HCT116 (cell line): ENCODE measurements around the gene TFCP2. TPM values are rescaled to one million over a fixed set of nuclear protein-coding genes. Genes with fewer than 3 reads are reported as not detected.

Experiments used
- ATAC-seq: fragments of 200-7000 bp; cut with Tn5 transposase; 2 replicates; pipeline ENCODE4 v1.9.1; 2020; ENCODE audit warnings: mild to moderate bottlenecking, moderate library complexity
- BruUV-seq: library from RNA; stranded (reverse); fragments of 400-500 nt; replicated peaks from 2 replicates; lab custom pipeline; 2021; lab: Mats Ljungman, UMichigan
- CTCF ChIA-PET: fragments of 300-600 bp; sonication (Branson Sonifier 250); formaldehyde crosslinking; loops from one replicate; lab custom pipeline; 2021; ENCODE audit warnings: antibody characterized with exemption; lab: Charles Lee
- POLR2A ChIA-PET: fragments of 300-600, 350-600 bp; sonication (Branson Sonifier 250); formaldehyde crosslinking; loops from one replicate; lab custom pipeline; 2021; ENCODE audit warnings: antibody characterized with exemption; lab: Charles Lee
- RAD21 ChIA-PET, 2 experiments: fragments of 300-600 bp; sonication (Branson Sonifier 250); formaldehyde crosslinking; loops; one replicate each; lab custom pipeline; 2023; ENCODE audit warnings: low total read pairs in 2 of 2; ENCODE audit not compliant: uncharacterized antibody in 2 of 2, unreplicated experiment in 2 of 2, low non-redundant PET in 1 of 2; lab: Charles Lee
- DNase-seq: peaks from one replicate; pipeline ENCODE4 v3.0.0-alpha.2; 2010; ENCODE audit warnings: low read depth, low spot score
- H2AFZ ChIP-seq: fragments of 200-600 bp; shearing (Covaris generic), sonication (generic); 2 replicates; pipeline ENCODE4 v1.6.1; 2017; ENCODE audit warnings: low read depth, mixed run types, mixed read lengths, antibody characterized with exemption, low read length; ENCODE audit not compliant: poor library complexity, severe bottlenecking
- H3K27ac ChIP-seq: 2 replicates; pipeline ENCODE4 v1.5.1; 2012; ENCODE audit warnings: low read depth, low read length
- H3K27me3 ChIP-seq: fragments of 200-600 bp; sonication (generic); 2 replicates; pipeline ENCODE4 v1.6.1; 2016; ENCODE audit warnings: mixed run types, low read length, mixed read lengths; ENCODE audit not compliant: insufficient read depth
- H3K36me3 ChIP-seq, 2 experiments: fragments of 200-500 bp in 1 of 2; fragments of 200-600 bp in 1 of 2; sonication (Bioruptor generic) in 1 of 2; sonication (generic) in 1 of 2; 2 replicates each; pipeline versions ENCODE4 v1.5.1 to v1.6.1; 2014 to 2016; ENCODE audit warnings: low read length in 2 of 2, inconsistent platforms in 1 of 2, mixed read lengths in 1 of 2, mixed run types in 1 of 2; ENCODE audit not compliant: insufficient read depth in 2 of 2, control insufficient read depth in 1 of 2
- H3K4me1 ChIP-seq, 2 experiments: fragments of 200-600 bp in 1 of 2; sonication (generic) in 1 of 2; 2 replicates each; pipeline versions ENCODE4 v1.5.1 to v1.6.1; 2012 to 2017; ENCODE audit warnings: low read length in 2 of 2, inconsistent platforms in 1 of 2, mild to moderate bottlenecking in 1 of 2, mixed read lengths in 1 of 2, mixed run types in 1 of 2, moderate library complexity in 1 of 2; ENCODE audit not compliant: insufficient read depth in 2 of 2, control insufficient read depth in 1 of 2
- H3K4me2 ChIP-seq: fragments of 200-600 bp; sonication (generic); 2 replicates; pipeline ENCODE4 v1.6.1; 2017; ENCODE audit warnings: mixed run types, low read length, mixed read lengths
- H3K4me3 ChIP-seq, 2 experiments: fragments of 200-600 bp in 1 of 2; sonication (generic) in 1 of 2; replicated peaks in 1 of 2; 2 replicates each; pipeline ENCODE4 v1.5.1; 2011 to 2016; ENCODE audit warnings: low read length in 2 of 2, control low read depth in 1 of 2, low read depth in 1 of 2, mild to moderate bottlenecking in 1 of 2, mixed read lengths in 1 of 2, mixed run types in 1 of 2
- H3K79me2 ChIP-seq: fragments of 200-600 bp; sonication (generic); 2 replicates; pipeline ENCODE4 v1.6.1; 2017; ENCODE audit warnings: mild to moderate bottlenecking, mixed run types, low read length, moderate library complexity, mixed read lengths; ENCODE audit not compliant: insufficient read depth
- H3K9ac ChIP-seq: fragments of 200-600 bp; sonication (generic); 2 replicates; pipeline ENCODE4 v1.6.1; 2016; ENCODE audit warnings: low read length, mixed read lengths
- H3K9me2 ChIP-seq: fragments of 200-600 bp; sonication (generic), shearing (Covaris generic); 2 replicates; pipeline ENCODE4 v1.6.1; 2017; ENCODE audit warnings: mixed run types, mild to moderate bottlenecking, moderate library complexity; ENCODE audit not compliant: insufficient read depth
- H3K9me3 ChIP-seq, 2 experiments: fragments of 200-500 bp in 1 of 2; fragments of 200-600 bp in 1 of 2; sonication (Bioruptor generic) in 1 of 2; sonication (generic) in 1 of 2; 2 replicates each; pipeline ENCODE4 v1.6.1; 2014 to 2017; ENCODE audit warnings: low read length in 2 of 2, mixed read lengths in 2 of 2, inconsistent platforms in 1 of 2, low read depth in 1 of 2, mild to moderate bottlenecking in 1 of 2, mixed run types in 1 of 2, moderate library complexity in 1 of 2; ENCODE audit not compliant: control insufficient read depth in 1 of 2, insufficient read depth in 1 of 2
- H4K20me1 ChIP-seq: fragments of 200-600 bp; sonication (generic), shearing (Covaris generic); 2 replicates; pipeline ENCODE4 v1.6.1; 2017; ENCODE audit warnings: mixed run types, mild to moderate bottlenecking, moderate library complexity; ENCODE audit not compliant: insufficient read depth
- ATF3 ChIP-seq: IDR thresholded peaks from 2 replicates; pipeline ENCODE4 v1.6.1; 2012
- EGR1 ChIP-seq: IDR thresholded peaks from 2 replicates; pipeline ENCODE4 v1.6.1; 2012; ENCODE audit warnings: low read depth
- ELF1 ChIP-seq: IDR thresholded peaks from 2 replicates; pipeline ENCODE4 v1.6.1; 2012; ENCODE audit warnings: low read depth, borderline replicate concordance
- EZH2 ChIP-seq: fragments of 200-600 bp; sonication (generic); IDR thresholded peaks from 2 replicates; pipeline ENCODE4 v1.6.1; 2017; ENCODE audit warnings: antibody characterized with exemption, mixed run types
- EZH2phosphoT487 ChIP-seq: fragments of 200-600 bp; IDR thresholded peaks from 2 replicates; pipeline ENCODE4 v1.6.1; 2018; ENCODE audit warnings: antibody characterized with exemption, borderline replicate concordance
- FOSL1 ChIP-seq: IDR thresholded peaks from 2 replicates; pipeline ENCODE4 v1.6.1; 2012; ENCODE audit warnings: low read depth
- JUND ChIP-seq: IDR thresholded peaks from 2 replicates; pipeline ENCODE4 v1.6.1; 2012
- MAX ChIP-seq: IDR thresholded peaks from 2 replicates; pipeline ENCODE4 v1.6.1; 2012
- POLR2A ChIP-seq: IDR thresholded peaks from 2 replicates; pipeline ENCODE4 v1.7.0; 2011; ENCODE audit warnings: borderline replicate concordance; ENCODE audit not compliant: insufficient read depth, insufficient read length; ENCODE audit errors: extremely low read depth
- POLR2AphosphoS5 ChIP-seq: IDR thresholded peaks from 2 replicates; pipeline ENCODE4 v1.6.1; 2011; ENCODE audit warnings: mild to moderate bottlenecking, low read depth, low read length, moderate library complexity
- RAD21 ChIP-seq: IDR thresholded peaks from 2 replicates; pipeline ENCODE4 v1.6.1; 2012; ENCODE audit warnings: low read depth, mild to moderate bottlenecking
- SIN3A ChIP-seq: IDR thresholded peaks from 2 replicates; pipeline ENCODE4 v1.6.1; 2012; ENCODE audit warnings: low read depth
- SP1 ChIP-seq: IDR thresholded peaks from 2 replicates; pipeline ENCODE4 v1.6.1; 2012; ENCODE audit warnings: low read depth
- SRF ChIP-seq: IDR thresholded peaks from 2 replicates; pipeline ENCODE4 v1.6.1; 2012; ENCODE audit warnings: low read depth
- TCF7L2 ChIP-seq: IDR thresholded peaks from 2 replicates; pipeline ENCODE4 v1.7.0; 2011; ENCODE audit warnings: borderline replicate concordance, inconsistent platforms; ENCODE audit not compliant: insufficient read depth, insufficient read length; ENCODE audit errors: extremely low read depth
- YY1 ChIP-seq: IDR thresholded peaks from 2 replicates; pipeline ENCODE4 v1.6.1; 2011; ENCODE audit warnings: low read length, low read depth, moderate library complexity, mild to moderate bottlenecking; ENCODE audit not compliant: insufficient replicate concordance; ENCODE audit errors: extremely low read depth
- ZFX ChIP-seq: fragments of 450-650 bp; IDR thresholded peaks from 2 replicates; pipeline ENCODE4 v1.6.1; 2017
- ZNF274 ChIP-seq: fragments of 200-500 bp; sonication (Bioruptor generic); IDR thresholded peaks from 2 replicates; pipeline ENCODE4 v1.6.1; 2014; ENCODE audit warnings: mild to moderate bottlenecking, low read depth, low read length, inconsistent platforms
- intact Hi-C: fragments of 100-400 bp; cut with micrococcal nuclease; formaldehyde crosslinking; loops from 2 replicates; pipeline ENCODE4 v1.10.0; 2022
- total RNA-seq: library from RNA; stranded (reverse); gene quantifications from one replicate; pipeline ENCODE4 v1.2.1, GENCODE V29; 2021; ENCODE audit not compliant: unreplicated experiment
- TF ChIP-seq, protein P1 (sequence below): IDR thresholded peaks from 2 replicates; pipeline ENCODE4 v1.6.1; 2011; ENCODE audit warnings: mild to moderate bottlenecking, low read length, moderate library complexity; ENCODE audit not compliant: insufficient replicate concordance; ENCODE audit errors: extremely low read depth

Gene TFCP2
- total RNA-seq, 1 experiment from 2014 or later, result 31.6 TPM

DNA sequence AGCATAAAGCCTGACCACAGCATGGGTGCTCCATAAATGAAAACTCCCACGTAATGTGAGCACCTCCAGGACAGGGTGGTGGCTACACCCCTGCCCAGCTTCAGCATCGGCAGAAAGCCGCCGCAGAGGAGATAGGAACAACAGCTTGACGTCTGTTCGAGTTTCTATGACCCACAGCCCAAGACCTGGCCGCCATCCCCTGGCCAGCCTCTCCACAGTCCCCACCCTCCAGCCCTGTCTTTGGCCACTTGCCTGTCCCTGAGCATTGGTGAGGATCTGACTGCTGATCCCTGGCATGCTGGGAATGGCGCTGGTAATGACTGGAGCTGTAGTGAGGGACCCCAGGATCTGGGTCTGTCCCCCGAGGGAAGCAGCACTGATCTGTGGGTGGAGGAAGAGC lies 23.6 kb upstream of the TFCP2 start:
- TF ChIP-seq ZNF274 (no peak), EZH2 (no peak), POLR2AphosphoS5 (no peak), ELF1 (no peak), SP1 (no peak), TCF7L2 (no peak), SIN3A (no peak), FOSL1 (no peak)
- Histone ChIP-seq H3K79me2 (no peaks in the 10 kb centered on the region), H3K4me2 (no peak overlapping the region), H2AFZ (no peak overlapping the region), H3K36me3 (no peaks in the 10 kb centered on the region), H3K9me2 (no peaks in the 10 kb centered on the region), H3K4me3 (no peak overlapping the region), H3K9ac (no peak overlapping the region), H4K20me1 (no peaks in the 10 kb centered on the region), H3K27me3 (no peaks in the 10 kb centered on the region), H3K4me1 (peaks cover 7 to 17% of the 10 kb centered on the region in 2 experiments), H3K27ac (no peak overlapping the region), H3K9me3 (no peaks in the 10 kb centered on the region)
- CTCF ChIA-PET, result no interaction called here
- DNase-seq, result no peak
- BruUV-seq, result no TSS peak
- no peak for ATAC-seq
- RAD21 ChIA-PET, result no interaction called here
- POLR2A ChIA-PET, result no interaction called here
- intact Hi-C loops, result no loop called here

DNA sequence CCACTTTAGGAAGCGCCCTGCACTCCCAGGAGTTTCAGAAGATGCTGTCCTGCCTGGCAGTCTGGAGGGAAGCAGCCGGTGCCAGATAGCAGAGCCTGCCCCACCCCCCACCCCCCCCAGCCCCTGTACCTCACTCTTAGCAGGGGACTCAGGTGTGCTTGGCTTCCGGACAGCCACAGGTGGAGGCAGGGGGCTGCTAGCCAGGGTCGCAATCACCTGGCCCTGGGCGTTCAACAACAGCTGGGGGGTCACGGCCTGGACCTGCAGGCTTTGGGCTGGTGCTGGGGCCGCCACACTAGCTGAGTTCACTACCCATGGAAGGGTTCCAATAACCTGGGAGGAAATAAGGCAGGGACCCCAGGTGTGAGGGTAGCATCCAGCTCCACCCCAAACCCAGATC lies 22.9 kb upstream of the TFCP2 start:
- Histone ChIP-seq H3K4me2 (no peak overlapping the region), H3K79me2 (no peaks in the 10 kb centered on the region), H3K9me3 (no peaks in the 10 kb centered on the region), H4K20me1 (no peaks in the 10 kb centered on the region), H3K27me3 (no peaks in the 10 kb centered on the region), H3K4me1 (peaks cover 5 to 12% of the 10 kb centered on the region in 2 experiments), H2AFZ (no peak overlapping the region), H3K36me3 (no peaks in the 10 kb centered on the region), H3K9ac (no peak overlapping the region), H3K4me3 (no peak overlapping the region), H3K27ac (no peak overlapping the region), H3K9me2 (no peaks in the 10 kb centered on the region)
- ATAC-seq, result no peak
- no TSS peak for BruUV-seq
- ChIA-PET POLR2A (no interaction called here), RAD21 (no interaction called here), CTCF (no interaction called here)
- DNase-seq, result no peak
- intact Hi-C loops, result no loop called here
- TF ChIP-seq MAX, result no peak
- no peak for TF ChIP-seq FOSL1
- no peak for TF ChIP-seq JUND
- TF ChIP-seq ATF3, result no peak
- no peak for TF ChIP-seq ZNF274
- TF ChIP-seq ZFX, result no peak
- no peak for TF ChIP-seq SIN3A
- no peak for TF ChIP-seq RAD21
- TF ChIP-seq, protein P1, sequence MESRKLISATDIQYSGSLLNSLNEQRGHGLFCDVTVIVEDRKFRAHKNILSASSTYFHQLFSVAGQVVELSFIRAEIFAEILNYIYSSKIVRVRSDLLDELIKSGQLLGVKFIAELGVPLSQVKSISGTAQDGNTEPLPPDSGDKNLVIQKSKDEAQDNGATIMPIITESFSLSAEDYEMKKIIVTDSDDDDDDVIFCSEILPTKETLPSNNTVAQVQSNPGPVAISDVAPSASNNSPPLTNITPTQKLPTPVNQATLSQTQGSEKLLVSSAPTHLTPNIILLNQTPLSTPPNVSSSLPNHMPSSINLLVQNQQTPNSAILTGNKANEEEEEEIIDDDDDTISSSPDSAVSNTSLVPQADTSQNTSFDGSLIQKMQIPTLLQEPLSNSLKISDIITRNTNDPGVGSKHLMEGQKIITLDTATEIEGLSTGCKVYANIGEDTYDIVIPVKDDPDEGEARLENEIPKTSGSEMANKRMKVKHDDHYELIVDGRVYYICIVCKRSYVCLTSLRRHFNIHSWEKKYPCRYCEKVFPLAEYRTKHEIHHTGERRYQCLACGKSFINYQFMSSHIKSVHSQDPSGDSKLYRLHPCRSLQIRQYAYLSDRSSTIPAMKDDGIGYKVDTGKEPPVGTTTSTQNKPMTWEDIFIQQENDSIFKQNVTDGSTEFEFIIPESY, result no peak
- TF ChIP-seq TCF7L2, result no peak
- TF ChIP-seq EZH2, result no peak
- TF ChIP-seq SRF, result no peak
- TF ChIP-seq POLR2AphosphoS5, result no peak
- no peak for TF ChIP-seq EGR1
- TF ChIP-seq YY1, result no peak
- TF ChIP-seq EZH2phosphoT487, result no peak
- TF ChIP-seq POLR2A, result no peak
